Activated B cell treated with CpG ODN at 0.5 μM for 24 hours (primary cell): ENCODE results near the gene KAZN. TPM values are rescaled to one million over a fixed set of nuclear protein-coding genes. Genes with fewer than 3 reads are reported as not detected.

Source experiments
- ATAC-seq: fragments of 200-7000 bp; cut with Tn5 transposase; one replicate; pipeline ENCODE4 v1.10.0; 2021; ENCODE audit warnings: low read depth, mild to moderate bottlenecking, moderate library complexity
- CTCF ChIA-PET: fragments of 350-600 bp; sonication (Branson Sonifier 250); formaldehyde crosslinking; loops from one replicate; lab custom pipeline; 2021; ENCODE audit warnings: antibody characterized with exemption; lab: Charles Lee
- POLR2A ChIA-PET: fragments of 350-600 bp; sonication (Branson Sonifier 250); formaldehyde crosslinking; loops from one replicate; lab custom pipeline; 2021; ENCODE audit warnings: antibody characterized with exemption; lab: Charles Lee
- DNase-seq: peaks from one replicate; pipeline ENCODE4 v3.0.0; 2022
- H3K27ac Mint-ChIP-seq: one replicate; pipeline ENCODE4 v1.8.0; 2020; ENCODE audit warnings: mixed read lengths
- H3K27me3 Mint-ChIP-seq: one replicate; pipeline ENCODE4 v1.8.0; 2021; ENCODE audit warnings: mixed read lengths
- H3K36me3 Mint-ChIP-seq: one replicate; pipeline ENCODE4 v1.8.0; 2021; ENCODE audit warnings: low read depth, mixed read lengths
- H3K4me1 Mint-ChIP-seq: one replicate; pipeline ENCODE4 v1.8.0; 2021; ENCODE audit warnings: mixed read lengths
- H3K4me3 Mint-ChIP-seq: one replicate; pipeline ENCODE4 v1.8.0; 2020; ENCODE audit warnings: mild to moderate bottlenecking, mixed read lengths
- H3K9me3 Mint-ChIP-seq: one replicate; pipeline ENCODE4 v1.8.0; 2020; ENCODE audit warnings: mixed read lengths
- intact Hi-C: fragments of 100-400 bp; cut with micrococcal nuclease; formaldehyde crosslinking; loops from one replicate; pipeline ENCODE4 v1.15.1; 2024
- total RNA-seq: library from RNA; stranded (reverse); gene quantifications from 2 replicates; pipeline ENCODE4 v1.2.3, GENCODE V29; 2022
- TF ChIP-seq, protein P1 (sequence below): fragments of 200-600 bp; IDR thresholded peaks from one replicate; pipeline ENCODE4 v1.8.0; 2022; ENCODE audit warnings: antibody characterized with exemption, mild to moderate bottlenecking

KAZN gene
- total RNA-seq, 1 donor from 2014 or later = 0.73 TPM

DNA sequence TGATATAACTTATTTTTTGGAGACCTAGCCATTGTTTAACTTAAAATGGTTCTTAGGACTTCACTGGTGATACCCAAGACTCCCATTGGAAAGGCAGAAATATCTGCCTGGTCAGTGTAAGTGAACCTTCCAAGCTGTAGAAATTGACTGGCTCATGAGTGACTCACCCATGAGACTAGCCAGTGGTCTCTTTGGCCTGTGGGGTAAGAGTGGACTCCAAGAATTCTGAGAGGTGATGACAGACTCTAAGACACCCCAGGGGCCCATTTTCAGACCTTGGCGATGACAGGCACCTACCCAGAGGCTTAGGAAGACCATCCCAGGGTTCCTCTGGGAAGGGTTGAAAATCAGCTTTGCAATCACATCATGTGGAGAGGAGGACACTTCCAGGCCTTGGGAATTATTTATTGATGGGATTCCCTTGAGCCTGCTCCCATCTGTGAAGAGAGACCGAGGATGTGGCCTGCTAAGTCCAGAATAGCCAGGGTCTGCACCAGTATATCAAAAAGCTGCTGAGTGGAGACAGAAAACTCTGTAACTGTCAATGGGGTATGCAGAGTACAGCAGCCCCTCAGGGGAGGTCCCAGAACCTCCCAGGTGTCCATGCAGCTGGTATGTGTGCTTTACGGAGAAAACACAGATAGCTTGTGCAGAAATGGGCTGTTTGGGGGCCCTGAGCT, 78.9 kb downstream of the KAZN start:
- H3K36me3 Mint-ChIP-seq = no peaks in the 10 kb centered on the region
- H3K27me3 Mint-ChIP-seq = peaks cover 7% of the 10 kb centered on the region
- POLR2A ChIA-PET = no interaction called here
- DNase-seq = no peak
- peaks cover 1% of the 10 kb centered on the region for H3K4me1 Mint-ChIP-seq
- no peak overlapping the region for H3K27ac Mint-ChIP-seq
- peaks cover 6% of the 10 kb centered on the region for H3K9me3 Mint-ChIP-seq
- CTCF ChIA-PET = no interaction called here
- TF ChIP-seq, protein P1, sequence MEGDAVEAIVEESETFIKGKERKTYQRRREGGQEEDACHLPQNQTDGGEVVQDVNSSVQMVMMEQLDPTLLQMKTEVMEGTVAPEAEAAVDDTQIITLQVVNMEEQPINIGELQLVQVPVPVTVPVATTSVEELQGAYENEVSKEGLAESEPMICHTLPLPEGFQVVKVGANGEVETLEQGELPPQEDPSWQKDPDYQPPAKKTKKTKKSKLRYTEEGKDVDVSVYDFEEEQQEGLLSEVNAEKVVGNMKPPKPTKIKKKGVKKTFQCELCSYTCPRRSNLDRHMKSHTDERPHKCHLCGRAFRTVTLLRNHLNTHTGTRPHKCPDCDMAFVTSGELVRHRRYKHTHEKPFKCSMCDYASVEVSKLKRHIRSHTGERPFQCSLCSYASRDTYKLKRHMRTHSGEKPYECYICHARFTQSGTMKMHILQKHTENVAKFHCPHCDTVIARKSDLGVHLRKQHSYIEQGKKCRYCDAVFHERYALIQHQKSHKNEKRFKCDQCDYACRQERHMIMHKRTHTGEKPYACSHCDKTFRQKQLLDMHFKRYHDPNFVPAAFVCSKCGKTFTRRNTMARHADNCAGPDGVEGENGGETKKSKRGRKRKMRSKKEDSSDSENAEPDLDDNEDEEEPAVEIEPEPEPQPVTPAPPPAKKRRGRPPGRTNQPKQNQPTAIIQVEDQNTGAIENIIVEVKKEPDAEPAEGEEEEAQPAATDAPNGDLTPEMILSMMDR = no peak
- H3K4me3 Mint-ChIP-seq = no peak overlapping the region
- no peak for ATAC-seq
- intact Hi-C loops = no loop called here

GRCh38 chr1:14678011-14678638, 79.6 kb downstream of the KAZN start:
- Mint-ChIP-seq H3K27me3 (peaks cover 7% of the 10 kb centered on the region), H3K4me1 (no peaks in the 10 kb centered on the region), H3K27ac (no peak overlapping the region), H3K36me3 (no peaks in the 10 kb centered on the region), H3K4me3 (no peak overlapping the region), H3K9me3 (peaks cover 6% of the 10 kb centered on the region)
- intact Hi-C loops = no loop called here
- no peak for ATAC-seq
- CTCF ChIA-PET = no interaction called here
- TF ChIP-seq, protein P1 = no peak
- DNase-seq = no peak
- POLR2A ChIA-PET = no interaction called here

- no peak for DNase-seq
- H3K27me3 Mint-ChIP-seq = peaks cover 3% of the 10 kb centered on the region
- ATAC-seq = no peak
- intact Hi-C loops = no loop called here
- H3K9me3 Mint-ChIP-seq = peaks cover 6% of the 10 kb centered on the region
- TF ChIP-seq, protein P1 = no peak
- ChIA-PET CTCF (no interaction called here), POLR2A (no interaction called here)
- no peak overlapping the region for H3K27ac Mint-ChIP-seq
- H3K4me3 Mint-ChIP-seq = no peak overlapping the region
- no peaks in the 10 kb centered on the region for H3K36me3 Mint-ChIP-seq
- no peaks in the 10 kb centered on the region for H3K4me1 Mint-ChIP-seq
Observed at GRCh38 chr1:14679027-14679688, 80.7 kb downstream of the KAZN start.

GRCh38 chr1:14681182-14681581, 82.7 kb downstream of the KAZN start:
- intact Hi-C loops = no loop called here
- no peaks in the 10 kb centered on the region for H3K36me3 Mint-ChIP-seq
- H3K4me3 Mint-ChIP-seq = no peak overlapping the region
- TF ChIP-seq, protein P1 = no peak
- peaks cover 6% of the 10 kb centered on the region for H3K9me3 Mint-ChIP-seq
- ChIA-PET CTCF (no interaction called here), POLR2A (no interaction called here)
- H3K27ac Mint-ChIP-seq = no peak overlapping the region
- DNase-seq (no peak), ATAC-seq (no peak)
- peaks cover 2% of the 10 kb centered on the region for H3K27me3 Mint-ChIP-seq
- no peaks in the 10 kb centered on the region for H3K4me1 Mint-ChIP-seq

- TF ChIP-seq, protein P1 = no peak
- intact Hi-C loops = no loop called here
- DNase-seq (no peak), ATAC-seq (no peak)
- H3K4me3 Mint-ChIP-seq = no peak overlapping the region
- H3K27ac Mint-ChIP-seq = no peak overlapping the region
- no peaks in the 10 kb centered on the region for H3K9me3 Mint-ChIP-seq
- H3K27me3 Mint-ChIP-seq = peaks cover 2% of the 10 kb centered on the region
- no peaks in the 10 kb centered on the region for H3K4me1 Mint-ChIP-seq
- POLR2A ChIA-PET = no interaction called here
- CTCF ChIA-PET = no interaction called here
- H3K36me3 Mint-ChIP-seq = no peaks in the 10 kb centered on the region
Observed at GRCh38 chr1:14682941-14683621, 84.6 kb downstream of the KAZN start.
